ENCODE results near the gene MAPT. TPM values are rescaled to one million over a fixed set of nuclear protein-coding genes. Genes with fewer than 3 reads are reported as not detected.

The MAPT gene
- total RNA-seq, 1 donor from 2014 or later = 2.1 TPM

DNA sequence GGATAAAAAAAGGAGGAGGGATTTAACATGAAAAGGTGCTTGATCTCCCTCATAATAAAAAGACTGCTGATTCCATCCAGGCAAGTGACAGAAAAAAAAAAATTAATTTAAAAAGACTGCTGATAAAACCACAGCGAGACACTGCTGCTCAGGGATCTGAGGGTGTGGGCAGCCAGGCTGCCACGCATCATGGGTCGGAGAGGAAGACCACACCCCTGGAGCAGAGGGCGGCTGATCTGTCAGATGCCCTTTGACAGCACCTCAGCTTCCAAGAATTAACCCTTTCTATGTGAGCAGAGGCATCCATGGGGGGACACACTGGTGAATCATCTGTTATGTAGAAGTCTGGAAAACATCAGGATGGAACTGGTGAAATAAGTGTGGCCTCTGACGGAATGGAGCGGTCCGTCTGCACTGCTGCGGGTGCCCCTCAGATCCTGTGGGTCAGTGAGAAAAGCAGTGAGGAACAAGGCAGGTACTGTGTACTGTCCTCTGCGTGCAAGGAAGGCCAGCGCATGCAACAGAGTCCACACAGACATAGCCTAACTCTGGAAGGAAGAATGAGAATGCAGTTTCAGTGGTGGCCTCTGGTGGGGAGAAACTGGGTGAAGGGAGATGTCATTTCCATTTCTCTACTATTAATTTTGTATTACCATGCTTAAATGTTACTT lies 19.8 kb downstream of the MAPT start:
- no peaks in the 10 kb centered on the region for H3K79me2 ChIP-seq (ENCODE audit: insufficient read depth, low read length)
- TF ChIP-seq, protein P1, sequence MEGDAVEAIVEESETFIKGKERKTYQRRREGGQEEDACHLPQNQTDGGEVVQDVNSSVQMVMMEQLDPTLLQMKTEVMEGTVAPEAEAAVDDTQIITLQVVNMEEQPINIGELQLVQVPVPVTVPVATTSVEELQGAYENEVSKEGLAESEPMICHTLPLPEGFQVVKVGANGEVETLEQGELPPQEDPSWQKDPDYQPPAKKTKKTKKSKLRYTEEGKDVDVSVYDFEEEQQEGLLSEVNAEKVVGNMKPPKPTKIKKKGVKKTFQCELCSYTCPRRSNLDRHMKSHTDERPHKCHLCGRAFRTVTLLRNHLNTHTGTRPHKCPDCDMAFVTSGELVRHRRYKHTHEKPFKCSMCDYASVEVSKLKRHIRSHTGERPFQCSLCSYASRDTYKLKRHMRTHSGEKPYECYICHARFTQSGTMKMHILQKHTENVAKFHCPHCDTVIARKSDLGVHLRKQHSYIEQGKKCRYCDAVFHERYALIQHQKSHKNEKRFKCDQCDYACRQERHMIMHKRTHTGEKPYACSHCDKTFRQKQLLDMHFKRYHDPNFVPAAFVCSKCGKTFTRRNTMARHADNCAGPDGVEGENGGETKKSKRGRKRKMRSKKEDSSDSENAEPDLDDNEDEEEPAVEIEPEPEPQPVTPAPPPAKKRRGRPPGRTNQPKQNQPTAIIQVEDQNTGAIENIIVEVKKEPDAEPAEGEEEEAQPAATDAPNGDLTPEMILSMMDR (IDR thresholded peaks at IDR 0.05; ENCODE audit: insufficient read depth, low read depth, low read length) = no peak
- no peak for TF ChIP-seq EZH2 (IDR thresholded peaks at IDR 0.05; ENCODE audit: insufficient read depth, low read length)
- Mint-ChIP-seq H3K27ac (ENCODE audit: unreplicated experiment) (no peak overlapping the region), H3K36me3 (ENCODE audit: low read depth, unreplicated experiment) (peaks cover 4% of the 10 kb centered on the region), H3K9me3 (ENCODE audit: unreplicated experiment) (peaks cover 16% of the 10 kb centered on the region), H3K4me1 (ENCODE audit: low read depth, unreplicated experiment) (peaks cover 2% of the 10 kb centered on the region), H3K4me3 (ENCODE audit: unreplicated experiment) (no peak overlapping the region), H3K27me3 (ENCODE audit: low read depth, unreplicated experiment) (peaks cover 51% of the 10 kb centered on the region)
- H3K36me3 ChIP-seq (ENCODE audit: insufficient read depth, low read length) = no peaks in the 10 kb centered on the region
- H3K27ac ChIP-seq (ENCODE audit: low read depth, low read length) = no peak overlapping the region
- no peak overlapping the region for H3K9ac ChIP-seq (ENCODE audit: low read length)
- H3K4me3 ChIP-seq (ENCODE audit: insufficient read depth, low read depth, low read length) = no peak overlapping the region
- H2AFZ ChIP-seq (ENCODE audit: low read depth, low read length) = no peak overlapping the region
- no peak overlapping the region for H3K4me2 ChIP-seq (ENCODE audit: low read length)
- FAIRE-seq (no peak), DNase-seq (ENCODE audit: low read depth) (no peak)
- peaks cover 13% of the 10 kb centered on the region for H3K27me3 ChIP-seq (ENCODE audit: insufficient read depth, low read length)
- no peaks in the 10 kb centered on the region for H3K4me1 ChIP-seq (ENCODE audit: insufficient read depth, low read length)
- H4K20me1 ChIP-seq (ENCODE audit: insufficient read depth, low read length) = no peaks in the 10 kb centered on the region
- no peaks in the 10 kb centered on the region for H3K9me3 ChIP-seq (ENCODE audit: insufficient read depth, low read depth, low read length)

DNA sequence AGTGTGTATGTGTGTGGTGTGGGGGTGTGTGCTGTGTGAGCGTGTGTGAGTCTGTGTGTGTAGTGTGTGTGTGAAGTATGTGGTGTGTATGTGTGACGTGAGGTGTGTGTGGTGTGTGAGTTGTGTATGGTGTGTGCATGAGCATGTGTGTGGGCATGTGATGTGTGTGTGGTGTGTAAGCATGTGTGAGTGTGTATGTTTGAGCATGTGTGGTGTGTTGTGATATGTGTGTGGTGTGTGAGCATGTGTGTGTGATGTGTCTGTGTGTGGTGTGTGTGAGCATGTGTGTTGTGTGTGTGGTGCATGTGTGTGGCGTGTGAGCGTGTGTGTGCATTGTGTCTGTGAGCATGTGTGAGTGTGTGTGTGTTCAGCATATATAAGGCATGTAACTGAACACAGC lies 20.9 kb downstream of the MAPT start:
- no peak overlapping the region for H3K27ac ChIP-seq (ENCODE audit: low read depth, low read length)
- no peaks in the 10 kb centered on the region for H3K4me1 ChIP-seq (ENCODE audit: insufficient read depth, low read length)
- no peaks in the 10 kb centered on the region for H3K9me3 ChIP-seq (ENCODE audit: insufficient read depth, low read depth, low read length)
- H3K4me3 ChIP-seq (ENCODE audit: insufficient read depth, low read depth, low read length) = no peak overlapping the region
- H2AFZ ChIP-seq (ENCODE audit: low read depth, low read length) = no peak overlapping the region
- no peak overlapping the region for H3K9ac ChIP-seq (ENCODE audit: low read length)
- H3K4me3 Mint-ChIP-seq (ENCODE audit: unreplicated experiment) = no peak overlapping the region
- peaks cover 2% of the 10 kb centered on the region for H3K4me1 Mint-ChIP-seq (ENCODE audit: low read depth, unreplicated experiment)
- H3K4me2 ChIP-seq (ENCODE audit: low read length) = no peak overlapping the region
- TF ChIP-seq, protein P1 (IDR thresholded peaks at IDR 0.05; ENCODE audit: insufficient read depth, low read depth, low read length) = no peak
- no peak for TF ChIP-seq EZH2 (IDR thresholded peaks at IDR 0.05; ENCODE audit: insufficient read depth, low read length)
- no peaks in the 10 kb centered on the region for H3K79me2 ChIP-seq (ENCODE audit: insufficient read depth, low read length)
- H4K20me1 ChIP-seq (ENCODE audit: insufficient read depth, low read length) = no peaks in the 10 kb centered on the region
- FAIRE-seq (no peak), DNase-seq (ENCODE audit: low read depth) (no peak)
- H3K36me3 ChIP-seq (ENCODE audit: insufficient read depth, low read length) = no peaks in the 10 kb centered on the region
- H3K36me3 Mint-ChIP-seq (ENCODE audit: low read depth, unreplicated experiment) = peaks cover 4% of the 10 kb centered on the region
- H3K9me3 Mint-ChIP-seq (ENCODE audit: unreplicated experiment) = peaks cover 16% of the 10 kb centered on the region
- H3K27ac Mint-ChIP-seq (ENCODE audit: unreplicated experiment) = no peak overlapping the region
- H3K27me3 ChIP-seq (ENCODE audit: insufficient read depth, low read length) = peaks cover 11% of the 10 kb centered on the region
- peaks cover 47% of the 10 kb centered on the region for H3K27me3 Mint-ChIP-seq (ENCODE audit: low read depth, unreplicated experiment)

DNA sequence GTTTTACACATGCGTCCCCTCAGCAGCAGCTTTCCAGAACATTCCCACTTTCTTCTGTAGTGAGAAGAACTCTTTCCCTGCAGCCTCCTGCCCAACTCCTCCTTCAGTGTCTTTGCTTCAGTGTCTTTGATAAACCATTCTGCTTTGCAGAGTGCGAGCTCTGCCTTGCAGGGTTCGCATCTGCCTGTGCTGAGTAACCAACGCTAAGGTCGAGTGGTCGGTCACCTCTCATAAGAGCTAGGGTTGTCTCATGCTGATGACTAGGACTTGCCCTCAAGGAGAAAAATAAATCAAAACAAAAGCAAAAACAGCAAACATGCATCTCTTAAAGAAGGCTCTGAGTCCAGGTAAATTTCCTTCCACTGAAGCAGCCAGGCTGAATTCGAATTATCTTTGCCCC lies 22.7 kb downstream of the MAPT start:
- H3K4me1 ChIP-seq (ENCODE audit: insufficient read depth, low read length) = no peaks in the 10 kb centered on the region
- peaks cover 50% of the 10 kb centered on the region for H3K27me3 Mint-ChIP-seq (ENCODE audit: low read depth, unreplicated experiment)

More for the DNA sequence above, 22.7 kb downstream of the MAPT start:
- DNase-seq (ENCODE audit: low read depth) = no peak
- Mint-ChIP-seq H3K36me3 (ENCODE audit: low read depth, unreplicated experiment) (peaks cover 4% of the 10 kb centered on the region), H3K4me1 (ENCODE audit: low read depth, unreplicated experiment) (peaks cover 2% of the 10 kb centered on the region), H3K9me3 (ENCODE audit: unreplicated experiment) (peaks cover 12% of the 10 kb centered on the region), H3K4me3 (ENCODE audit: unreplicated experiment) (no peak overlapping the region), H3K27ac (ENCODE audit: unreplicated experiment) (no peak overlapping the region)
- H3K36me3 ChIP-seq (ENCODE audit: insufficient read depth, low read length) = no peaks in the 10 kb centered on the region
- H3K27ac ChIP-seq (ENCODE audit: low read depth, low read length) = no peak overlapping the region
- TF ChIP-seq, protein P1 (IDR thresholded peaks at IDR 0.05; ENCODE audit: insufficient read depth, low read depth, low read length) = no peak
- TF ChIP-seq EZH2 (IDR thresholded peaks at IDR 0.05; ENCODE audit: insufficient read depth, low read length) = no peak
- H3K9ac ChIP-seq (ENCODE audit: low read length) = no peak overlapping the region
- no peak overlapping the region for H2AFZ ChIP-seq (ENCODE audit: low read depth, low read length)
- FAIRE-seq = no peak
- no peak overlapping the region for H3K4me2 ChIP-seq (ENCODE audit: low read length)
- H4K20me1 ChIP-seq (ENCODE audit: insufficient read depth, low read length) = no peaks in the 10 kb centered on the region
- H3K27me3 ChIP-seq (ENCODE audit: insufficient read depth, low read length) = peaks cover 9% of the 10 kb centered on the region
- no peaks in the 10 kb centered on the region for H3K9me3 ChIP-seq (ENCODE audit: insufficient read depth, low read depth, low read length)
- no peak overlapping the region for H3K4me3 ChIP-seq (ENCODE audit: insufficient read depth, low read depth, low read length)
- no peaks in the 10 kb centered on the region for H3K79me2 ChIP-seq (ENCODE audit: insufficient read depth, low read length)

Measured in astrocyte (in vitro differentiated cells and primary cell).